Heart right ventricle (tissue), 16 donors: ENCODE results near the gene RNASE2. TPM values are rescaled to one million over a fixed set of nuclear protein-coding genes. Genes with fewer than 3 reads are reported as not detected.
"Not testable (repeated sequence)": the region's sequence is repeated elsewhere in the genome, so short reads cannot be mapped to it uniquely, and the experiment has no call there.

Source experiments
- ATAC-seq, 8 donors: fragments of 200-7000 bp; cut with Tn5 transposase; one replicate each; pipeline ENCODE4 v1.9.1; 2020; ENCODE audit warnings: mild to moderate bottlenecking in 8 of 8, moderate library complexity in 8 of 8, moderate number of reproducible peaks in 1 of 8
- DNase-seq, 2 donors: peaks; one replicate each; pipeline ENCODE4 v3.0.0-alpha.2; 2020
- H3K27ac ChIP-seq, 10 donors: fragments of 200-600 bp; sonication (generic) in 2 of 10; one replicate each; pipeline versions ENCODE4 v1.5.0 to v1.8.0; 2020 to 2022; ENCODE audit warnings: mild to moderate bottlenecking in 3 of 10
- H3K27me3 ChIP-seq, 7 donors: fragments of 200-600 bp; one replicate each; pipeline ENCODE4 v1.8.0; 2021 to 2022; ENCODE audit warnings: mild to moderate bottlenecking in 2 of 7
- H3K36me3 ChIP-seq, 9 donors: fragments of 200-600 bp; sonication (generic) in 1 of 9; one replicate each; pipeline versions ENCODE4 v1.5.0 to v1.8.0; 2020 to 2022; ENCODE audit warnings: mild to moderate bottlenecking in 2 of 9
- H3K4me1 ChIP-seq, 9 donors: fragments of 200-600 bp; sonication (generic) in 1 of 9; one replicate each; pipeline versions ENCODE4 v1.5.0 to v1.8.0; 2020 to 2022; ENCODE audit warnings: mild to moderate bottlenecking in 4 of 9
- H3K4me3 ChIP-seq, 10 donors: fragments of 200-600 bp; sonication (generic) in 2 of 10; one replicate each; pipeline versions ENCODE4 v1.5.0 to v1.8.0; 2020 to 2022; ENCODE audit warnings: mild to moderate bottlenecking in 7 of 10, moderate library complexity in 2 of 10
- H3K9me3 ChIP-seq, 11 donors: fragments of 200-600 bp in 10 of 11; sonication (generic) in 2 of 11; one replicate each; pipeline versions ENCODE4 v1.5.0 to v1.8.0; 2013 to 2022; ENCODE audit warnings: mild to moderate bottlenecking in 2 of 11, control low read depth in 1 of 11, moderate library complexity in 1 of 11
- WGBS, 2 donors: extraction: QIAGEN DNeasy Blood & Tissue Kit; methylation state at CpG; one replicate each; pipeline ENCODE4 v1.1.7; 2013; ENCODE audit warnings: inconsistent platforms in 1 of 2; 5-methylcytosine and 5-hydroxymethylcytosine counted together
- intact Hi-C, 10 donors: fragments of 100-400 bp; cut with DNase I; formaldehyde crosslinking; loops; one replicate each; pipeline versions ENCODE4 v1.11.1 to v1.14.2; 2022
- polyA plus RNA-seq, 2 donors: library from polyadenylated mRNA; stranded (reverse); fragments of 200-250 nt; gene quantifications; one replicate each; pipeline ENCODE4 v1.2.3, GENCODE V29; 2013
- total RNA-seq, 10 donors: library from RNA; stranded (reverse); fragmentation: NEBNext Ultra II Directional in 3 of 10; extraction: Animal tissue kit (Norgen Biotek cat#: 25700) in 3 of 10; gene quantifications; one replicate each; pipeline versions ENCODE4 v1.2.1 to v1.2.4, GENCODE V29; 2021 to 2023
- TF ChIP-seq, protein P1 (sequence below), 9 donors: fragments of 200-600 bp; sonication (generic) in 2 of 9; IDR thresholded peaks; one replicate each; pipeline versions ENCODE4 v1.5.0 to v1.8.0; 2021 to 2022; ENCODE audit warnings: antibody characterized with exemption in 9 of 9, mild to moderate bottlenecking in 5 of 9, moderate library complexity in 1 of 9
- donor health status: Arrhythmogenic right ventricular cardiomyopathy.
- donor health status: ischemic (EF 13 %, LVEDD 7.1; RV severe dilation, severe dysfunction).
- donor health status: healthy with polysubstance abuse.
- donor health status: DM: no; HTN: yes; CAD: no.
- donor health status: DM: no; HTN: no; CAD: no.
- donor health status: ischemic (EF 25% LVEDD 6.9; RV normal size, moderate dysfunction).
- donor health status: ischemic (EF 25% LVEDD 5.7; RV mildly dilated, moderate dysfunction).
- donor health status: healthy.
- donor health status: DM: yes; HTN: yes; CAD: no.
- donor health status: Ischemic cardiomyopathy.
- donor health status: ischemic (EF 35%, LVEDD 5.7; RV mildly dilated, moderate dysfunction).
- donor health status: nonischemic (EF 11% LVEDD 7.7; RV severe dilation, severe dysfunction).
- donor health status: DM: yes; HTN: yes; CAD: no.
- donor health status: PGD.
- donor health status: ischemic (EF 29% LVEDD 5.4; RV normal size, mild dysfunction).
- donor health status: nonischemic (EF 23%, LVEDD 6.1; RV moderate dilation, normal function).

RNASE2 gene
- total and polyA plus RNA-seq, 12 donors, result 1.2 to 7.8 (median 3.7) TPM; not detected in 6

DNA sequence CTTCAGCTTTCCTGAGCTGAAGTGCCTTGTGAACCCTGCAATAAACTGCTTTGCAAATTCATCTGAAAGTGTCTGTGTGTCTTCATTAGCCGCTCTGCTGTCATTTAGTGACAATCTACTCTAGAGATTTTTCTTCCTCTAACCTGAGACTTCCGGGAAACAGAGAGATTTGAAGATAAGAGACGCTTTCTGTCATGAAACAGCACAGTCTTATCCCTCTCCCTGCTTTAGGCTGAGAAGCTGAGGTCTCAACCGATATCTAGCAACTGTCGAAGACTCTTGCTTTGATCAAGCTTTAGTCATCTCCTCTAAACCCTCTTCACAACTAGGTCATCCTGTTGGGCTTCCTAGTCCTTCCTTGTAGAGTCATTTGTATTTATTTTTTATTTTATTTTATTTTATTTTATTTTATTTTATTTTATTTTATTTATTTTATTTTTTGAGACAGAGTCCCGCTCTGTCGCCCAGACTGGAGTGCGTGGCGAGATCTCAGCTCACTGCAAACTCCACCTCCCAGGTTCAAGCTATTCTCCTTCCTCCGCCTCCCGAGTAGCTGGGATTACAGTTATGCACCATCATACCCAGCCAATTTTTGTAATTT lies 1.2 kb downstream of the RNASE2 start:
- Histone ChIP-seq H3K27me3 (peaks cover 0 to 14% (median 10%) of the 10 kb centered on the region in 7 donors), H3K36me3 (no peaks in the 10 kb centered on the region), H3K27ac (no peak overlapping the region), H3K9me3 (no peaks in the 10 kb centered on the region), H3K4me3 (no peak overlapping the region), H3K4me1 (peaks cover 0 to 18% (median 0%) of the 10 kb centered on the region in 9 donors)
- no peak for DNase-seq
- intact Hi-C loops, result no loop called here
- TF ChIP-seq, protein P1, sequence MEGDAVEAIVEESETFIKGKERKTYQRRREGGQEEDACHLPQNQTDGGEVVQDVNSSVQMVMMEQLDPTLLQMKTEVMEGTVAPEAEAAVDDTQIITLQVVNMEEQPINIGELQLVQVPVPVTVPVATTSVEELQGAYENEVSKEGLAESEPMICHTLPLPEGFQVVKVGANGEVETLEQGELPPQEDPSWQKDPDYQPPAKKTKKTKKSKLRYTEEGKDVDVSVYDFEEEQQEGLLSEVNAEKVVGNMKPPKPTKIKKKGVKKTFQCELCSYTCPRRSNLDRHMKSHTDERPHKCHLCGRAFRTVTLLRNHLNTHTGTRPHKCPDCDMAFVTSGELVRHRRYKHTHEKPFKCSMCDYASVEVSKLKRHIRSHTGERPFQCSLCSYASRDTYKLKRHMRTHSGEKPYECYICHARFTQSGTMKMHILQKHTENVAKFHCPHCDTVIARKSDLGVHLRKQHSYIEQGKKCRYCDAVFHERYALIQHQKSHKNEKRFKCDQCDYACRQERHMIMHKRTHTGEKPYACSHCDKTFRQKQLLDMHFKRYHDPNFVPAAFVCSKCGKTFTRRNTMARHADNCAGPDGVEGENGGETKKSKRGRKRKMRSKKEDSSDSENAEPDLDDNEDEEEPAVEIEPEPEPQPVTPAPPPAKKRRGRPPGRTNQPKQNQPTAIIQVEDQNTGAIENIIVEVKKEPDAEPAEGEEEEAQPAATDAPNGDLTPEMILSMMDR (IDR thresholded peaks at IDR 0.05), result no peak
- 76 to 81% methylated on average over 11 of the region's 11 CpGs for WGBS, 2 donors
- ATAC-seq, result no peak

DNA sequence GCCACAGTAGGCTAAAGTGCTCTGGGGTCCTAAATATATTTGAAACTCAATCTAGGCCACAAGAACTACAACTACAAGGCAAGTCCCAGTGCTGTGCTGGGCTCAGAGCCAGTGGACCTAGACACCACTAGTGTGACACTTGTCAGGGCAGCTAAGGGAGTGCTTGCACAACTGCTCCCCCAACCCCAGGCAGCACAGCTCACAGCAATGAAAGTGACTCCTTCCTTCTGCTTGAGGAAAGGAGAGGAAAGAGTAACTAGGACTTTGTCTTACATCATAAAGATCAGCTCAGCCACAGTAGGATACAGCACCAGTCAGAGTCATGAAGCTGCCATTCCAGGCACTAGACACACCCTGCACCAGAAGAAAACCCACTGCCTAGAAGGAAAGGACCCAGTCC lies 3.7 kb downstream of the RNASE2 start:
- H3K9me3 ChIP-seq, H3K36me3 ChIP-seq, intact Hi-C loops, DNase-seq, H3K27ac ChIP-seq, H3K4me3 ChIP-seq, ATAC-seq: not testable (repeated sequence)
- Histone ChIP-seq H3K4me1 (peaks cover 0 to 19% (median 0%) of the 10 kb centered on the region in 9 donors), H3K27me3 (peaks cover 0 to 14% (median 10%) of the 10 kb centered on the region in 7 donors)

DNA sequence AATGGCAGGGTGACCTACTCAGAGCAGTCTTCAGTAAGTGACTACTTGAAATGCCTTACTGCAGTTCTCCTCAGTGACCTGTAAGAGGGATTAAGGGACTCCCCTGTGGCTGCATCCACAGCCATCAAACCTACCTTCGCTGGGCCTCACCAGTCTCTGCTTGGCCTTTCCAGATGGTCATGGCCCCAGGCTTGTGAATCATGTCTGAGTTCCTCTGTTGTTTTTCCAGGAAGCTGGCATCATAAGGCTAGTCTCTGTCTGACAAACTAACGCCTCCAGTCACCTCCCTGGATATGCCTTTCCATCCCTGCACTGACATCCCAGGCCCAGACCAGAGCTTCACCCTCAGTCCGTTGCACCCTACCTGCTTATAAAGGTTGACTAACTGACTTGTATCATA lies 14.0 kb downstream of the RNASE2 start:
- DNase-seq (no peak), ATAC-seq (no peak)
- no peaks in the 10 kb centered on the region for H3K36me3 ChIP-seq
- WGBS, 2 donors, result 91 to 92% methylated on average over 3 of the region's 3 CpGs
- H3K4me3 ChIP-seq, result no peak overlapping the region
- peaks cover 0 to 9% (median 3%) of the 10 kb centered on the region in 7 donors for H3K27me3 ChIP-seq
- no peak overlapping the region for H3K27ac ChIP-seq
- intact Hi-C loops, result loop anchor here in 4 of 10 donors (5.0 to 10.0 kb wide), 3 partner anchors 95 to 112 kb away; no protein-coding TSS in a partner anchor
- no peaks in the 10 kb centered on the region for H3K9me3 ChIP-seq
- TF ChIP-seq, protein P1 (IDR thresholded peaks at IDR 0.05), result no peak
- H3K4me1 ChIP-seq, result peaks cover 0 to 18% (median 8%) of the 10 kb centered on the region in 9 donors

DNA sequence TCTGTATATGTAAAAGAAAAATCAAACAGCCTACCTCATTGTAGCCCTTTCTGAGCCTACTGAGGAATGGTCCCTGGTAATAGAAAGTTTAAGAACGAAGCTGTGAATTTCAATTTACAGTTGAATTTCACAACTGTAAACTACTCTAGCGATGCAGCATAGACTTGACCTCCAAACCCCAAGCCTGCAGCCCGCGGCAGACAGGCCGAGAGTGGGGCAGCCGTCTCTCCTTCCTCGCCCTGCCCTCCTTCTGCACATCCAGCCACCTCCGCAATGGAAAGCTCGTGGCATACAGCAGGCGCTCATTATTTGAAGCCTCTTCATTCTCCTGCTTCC lies 15.3 kb downstream of the RNASE2 start:
- ATAC-seq (peak in 7 of 8 donors; percentile 4 to 28 (median 15)), DNase-seq (no peak)
- Histone ChIP-seq H3K27me3 (peaks cover 0 to 7% (median under 1%) of the 10 kb centered on the region in 7 donors), H3K27ac (peak overlapping the region in 7 of 10 donors; percentile 41 to 87 (median 69)), H3K9me3 (no peaks in the 10 kb centered on the region), H3K4me3 (peak overlapping the region in 9 of 10 donors; percentile 39 to 79 (median 69)), H3K4me1 (peaks cover 0 to 18% (median 8%) of the 10 kb centered on the region in 9 donors), H3K36me3 (no peaks in the 10 kb centered on the region)
- 18 to 19% methylated on average over 10 of the region's 10 CpGs for WGBS, 2 donors
- TF ChIP-seq, protein P1 (IDR thresholded peaks at IDR 0.05), result no peak
- intact Hi-C loops, result loop anchor here in 8 of 10 donors (2.0 to 10.0 kb wide), 7 partner anchors 98 to 276 kb away; no protein-coding TSS in a partner anchor
